Muscle of arm (tissue), 12 donors: ENCODE results near the gene FAM13A. TPM values are rescaled to one million over a fixed set of nuclear protein-coding genes. Genes with fewer than 3 reads are reported as not detected.
"Not testable (repeated sequence)": the region's sequence is repeated elsewhere in the genome, so short reads cannot be mapped to it uniquely, and the experiment has no call there.

Experiments used
- DNase-seq: peaks from one replicate; pipeline ENCODE4 v3.0.0-alpha.2; 2013
- polyA plus RNA-seq, 12 donors: library from polyadenylated mRNA; unstranded; fragments of 120-200 nt; gene quantifications; one replicate each; pipeline ENCODE4 v1.2.1, GENCODE V29; 2013; ENCODE audit not compliant: insufficient read length in 12 of 12

Gene FAM13A
- polyA plus RNA-seq, 12 donors: 26.8 to 46.3 (median 40.0) TPM; not detected in 1

- no peak for DNase-seq
Measured at GRCh38 chr4:88960576-88960975, 96.4 kb downstream of the FAM13A start.

- DNase-seq: no peak
Measured at GRCh38 chr4:88958080-88958479, 98.9 kb downstream of the FAM13A start.

- DNase-seq: peak; percentile 19
Measured at GRCh38 chr4:88957570-88957969, 99.4 kb downstream of the FAM13A start.

- DNase-seq: no peak
Measured at GRCh38 chr4:88955580-88956380, 101.2 kb downstream of the FAM13A start.

GRCh38 chr4:88953400-88953799 is 103.6 kb downstream of the FAM13A start:
- DNase-seq: no peak

- no peak for DNase-seq
Measured at GRCh38 chr4:88952081-88952480, 104.9 kb downstream of the FAM13A start.

GRCh38 chr4:88949605-88950004 is 107.4 kb downstream of the FAM13A start:
- no peak for DNase-seq

GRCh38 chr4:88940506-88940905 is 116.5 kb downstream of the FAM13A start:
- DNase-seq: no peak

- no peak for DNase-seq
Measured at GRCh38 chr4:88939697-88940096, 117.3 kb downstream of the FAM13A start.

- DNase-seq: no peak
Measured at GRCh38 chr4:88938138-88938537, 118.8 kb downstream of the FAM13A start.

GRCh38 chr4:88937081-88937480 is 119.9 kb downstream of the FAM13A start:
- no peak for DNase-seq

GRCh38 chr4:88933414-88934160 is 123.4 kb downstream of the FAM13A start:
- DNase-seq: no peak

GRCh38 chr4:88928852-88929251 is 128.1 kb downstream of the FAM13A start:
- DNase-seq: no peak

GRCh38 chr4:88927420-88927819 is 129.6 kb downstream of the FAM13A start:
- no peak for DNase-seq

- no peak for DNase-seq
Measured at GRCh38 chr4:88919056-88919455, 137.9 kb downstream of the FAM13A start.

GRCh38 chr4:88913181-88913580 is 143.8 kb downstream of the FAM13A start:
- not testable (repeated sequence) for DNase-seq

- DNase-seq: no peak
Measured at GRCh38 chr4:88911246-88912212, 145.5 kb downstream of the FAM13A start.

- no peak for DNase-seq
Measured at GRCh38 chr4:88910101-88910500, 146.9 kb downstream of the FAM13A start.

- no peak for DNase-seq
Measured at GRCh38 chr4:88908521-88908920, 148.5 kb downstream of the FAM13A start.

GRCh38 chr4:88908003-88908402 is 149.0 kb downstream of the FAM13A start:
- DNase-seq: no peak

GRCh38 chr4:88907478-88907877 is 149.5 kb downstream of the FAM13A start:
- DNase-seq: no peak

- DNase-seq: not testable (repeated sequence)
Measured at GRCh38 chr4:88904240-88904639, 152.7 kb downstream of the FAM13A start.
